KOPT-K1 (cell line): Measurements from ENCODE around the gene STK39.
"Not testable (repeated sequence)": the region's sequence is repeated elsewhere in the genome, so short reads cannot be mapped to it uniquely, and the experiment has no call there.

ENCODE experiments used
- H3K27ac ChIP-seq: fragments of 200-600 bp; sonication (generic); 2 replicates; pipeline ENCODE4 v1.5.1; 2016; ENCODE audit warnings: antibody characterized with exemption, mild to moderate bottlenecking, low read depth, low read length; ENCODE audit not compliant: poor library complexity, severe bottlenecking
- H3K36me3 ChIP-seq: fragments of 200-600 bp; sonication (generic); 2 replicates; pipeline ENCODE4 v1.5.1; 2017; ENCODE audit warnings: antibody characterized with exemption, mild to moderate bottlenecking, low read length, moderate library complexity; ENCODE audit not compliant: insufficient read depth
- H3K9me3 ChIP-seq: fragments of 200-600 bp; sonication (generic); 2 replicates; pipeline ENCODE4 v1.5.1; 2017; ENCODE audit warnings: antibody characterized with exemption, low read length, mild to moderate bottlenecking; ENCODE audit not compliant: insufficient read depth, poor library complexity, severe bottlenecking

Gene STK39

GRCh38 chr2:168247341-168248261 lies at the start of gene STK39:
TSS of gene STK39 (minus strand) at chr2:168247595. CDS start at chr2:168247435, 160 bp downstream.
- Histone ChIP-seq H3K27ac (peak within 1 kb of the TSS; percentile 84), H3K36me3 (no peaks in the 10 kb centered on the region), H3K9me3 (no peaks in the 10 kb centered on the region)

GRCh38 chr2:168295051-168295450 lies 47.7 kb upstream of the STK39 start:
- no peaks in the 10 kb centered on the region for H3K36me3 ChIP-seq
- no peak overlapping the region for H3K27ac ChIP-seq
- H3K9me3 ChIP-seq: no peaks in the 10 kb centered on the region

- H3K9me3 ChIP-seq: no peaks in the 10 kb centered on the region
- H3K36me3 ChIP-seq: no peaks in the 10 kb centered on the region
- no peak overlapping the region for H3K27ac ChIP-seq
Observed at GRCh38 chr2:168294409-168294808, 47.0 kb upstream of the STK39 start.

GRCh38 chr2:168293766-168294165 lies 46.4 kb upstream of the STK39 start:
- Histone ChIP-seq H3K9me3 (no peaks in the 10 kb centered on the region), H3K27ac (no peak overlapping the region), H3K36me3 (no peaks in the 10 kb centered on the region)

- no peaks in the 10 kb centered on the region for H3K36me3 ChIP-seq
- H3K9me3 ChIP-seq: no peaks in the 10 kb centered on the region
- no peak overlapping the region for H3K27ac ChIP-seq
Observed at GRCh38 chr2:168290391-168290790, 43.0 kb upstream of the STK39 start.

GRCh38 chr2:168289880-168290279 lies 42.5 kb upstream of the STK39 start:
- H3K27ac ChIP-seq: no peak overlapping the region
- no peaks in the 10 kb centered on the region for H3K36me3 ChIP-seq
- no peaks in the 10 kb centered on the region for H3K9me3 ChIP-seq

- Histone ChIP-seq H3K27ac (no peak overlapping the region), H3K36me3 (no peaks in the 10 kb centered on the region), H3K9me3 (no peaks in the 10 kb centered on the region)
Observed at GRCh38 chr2:168286535-168286934, 39.1 kb upstream of the STK39 start.

- no peak overlapping the region for H3K27ac ChIP-seq
- no peaks in the 10 kb centered on the region for H3K9me3 ChIP-seq
- H3K36me3 ChIP-seq: no peaks in the 10 kb centered on the region
Observed at GRCh38 chr2:168278424-168278888, 31.1 kb upstream of the STK39 start.

- Histone ChIP-seq H3K27ac (no peak overlapping the region), H3K36me3 (no peaks in the 10 kb centered on the region), H3K9me3 (no peaks in the 10 kb centered on the region)
Observed at GRCh38 chr2:168277276-168277675, 29.9 kb upstream of the STK39 start.

GRCh38 chr2:168272225-168272624 lies 24.8 kb upstream of the STK39 start:
- Histone ChIP-seq H3K36me3 (no peaks in the 10 kb centered on the region), H3K27ac (no peak overlapping the region), H3K9me3 (no peaks in the 10 kb centered on the region)

GRCh38 chr2:168262926-168263325 lies 15.5 kb upstream of the STK39 start:
- not testable (repeated sequence) for H3K9me3 ChIP-seq, H3K36me3 ChIP-seq, H3K27ac ChIP-seq

- Histone ChIP-seq H3K36me3 (no peaks in the 10 kb centered on the region), H3K9me3 (peaks cover 6% of the 10 kb centered on the region), H3K27ac (no peak overlapping the region)
Observed at GRCh38 chr2:168256448-168256847, 9.1 kb upstream of the STK39 start.

GRCh38 chr2:168255866-168256265 lies 8.5 kb upstream of the STK39 start:
- H3K27ac ChIP-seq: no peak overlapping the region
- no peaks in the 10 kb centered on the region for H3K36me3 ChIP-seq
- H3K9me3 ChIP-seq: peaks cover 6% of the 10 kb centered on the region

- Histone ChIP-seq H3K36me3 (no peaks in the 10 kb centered on the region), H3K9me3 (peaks cover 6% of the 10 kb centered on the region), H3K27ac (no peak overlapping the region)
Observed at GRCh38 chr2:168255103-168255502, 7.7 kb upstream of the STK39 start.

- no peaks in the 10 kb centered on the region for H3K36me3 ChIP-seq
- H3K9me3 ChIP-seq: peaks cover 6% of the 10 kb centered on the region
- no peak overlapping the region for H3K27ac ChIP-seq
Observed at GRCh38 chr2:168254158-168254935, 7.0 kb upstream of the STK39 start.
